Measurements from ENCODE around the gene C18orf63. TPM values are rescaled to one million over a fixed set of nuclear protein-coding genes. Genes with fewer than 3 reads are reported as not detected.

The C18orf63 gene
- total RNA-seq, 1 donor from 2014 or later: not detected

GRCh38 chr18:74377776-74378175 is 62.1 kb downstream of the C18orf63 start:
- no peak for TF ChIP-seq POLR2AphosphoS5 (IDR thresholded peaks at IDR 0.05; ENCODE audit: insufficient read depth in 1 of 2, low read depth in 1 of 2)
- no peak for TF ChIP-seq CTCF (IDR thresholded peaks at IDR 0.05)
- no peak for TF ChIP-seq POLR2A (IDR thresholded peaks at IDR 0.05)
- Histone ChIP-seq H3K9me3 (no peaks in the 10 kb centered on the region), H3K4me3 (no peak overlapping the region), H3K27me3 (no peaks in the 10 kb centered on the region), H3K36me3 (no peaks in the 10 kb centered on the region), H3K27ac (no peak overlapping the region), H3K4me1 (no peaks in the 10 kb centered on the region)
- DNase-seq (ENCODE audit: extremely low spot score in 2 of 2): no peak
- intact Hi-C loops (cut with DNase I): no loop called here

GRCh38 chr18:74378179-74378682 is 62.6 kb downstream of the C18orf63 start:
- Histone ChIP-seq H3K4me1 (no peaks in the 10 kb centered on the region), H3K27ac (no peak overlapping the region), H3K27me3 (no peaks in the 10 kb centered on the region), H3K36me3 (no peaks in the 10 kb centered on the region), H3K4me3 (no peak overlapping the region), H3K9me3 (no peaks in the 10 kb centered on the region)
- intact Hi-C loops (cut with DNase I): no loop called here
- TF ChIP-seq CTCF (IDR thresholded peaks at IDR 0.05) (no peak), POLR2AphosphoS5 (IDR thresholded peaks at IDR 0.05; ENCODE audit: insufficient read depth in 1 of 2, low read depth in 1 of 2) (no peak), POLR2A (IDR thresholded peaks at IDR 0.05) (no peak)
- DNase-seq (ENCODE audit: extremely low spot score in 2 of 2): peak in 1 of 2 donors; percentile 40

DNA sequence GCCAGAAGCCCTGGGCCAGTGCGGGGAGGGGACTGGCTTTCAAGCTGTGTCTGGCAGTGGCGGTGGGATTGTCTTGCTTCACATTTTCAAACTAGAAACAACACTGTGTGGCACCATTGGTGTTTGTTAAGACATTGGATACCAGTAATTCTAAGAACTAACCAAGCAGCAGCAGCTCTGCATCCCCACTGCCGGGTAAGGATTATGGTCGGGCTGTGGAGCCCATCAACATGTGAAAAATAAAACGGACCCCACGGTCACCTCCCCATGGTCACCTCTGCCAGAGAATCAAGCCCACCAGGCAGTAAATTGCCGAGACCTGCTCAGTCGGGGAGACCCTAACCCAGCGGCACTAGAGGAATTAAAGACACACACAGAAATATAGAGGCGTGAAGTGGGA is 65.3 kb downstream of the C18orf63 start:
- H3K9me3 ChIP-seq: no peaks in the 10 kb centered on the region
- intact Hi-C loops (cut with DNase I): no loop called here
- DNase-seq (ENCODE audit: extremely low spot score in 2 of 2): no peak
- no peaks in the 10 kb centered on the region for H3K36me3 ChIP-seq
- no peaks in the 10 kb centered on the region for H3K4me1 ChIP-seq
- no peak overlapping the region for H3K27ac ChIP-seq
- no peak overlapping the region for H3K4me3 ChIP-seq
- TF ChIP-seq POLR2AphosphoS5 (IDR thresholded peaks at IDR 0.05; ENCODE audit: insufficient read depth in 1 of 2, low read depth in 1 of 2): no peak
- TF ChIP-seq POLR2A (IDR thresholded peaks at IDR 0.05): no peak
- TF ChIP-seq CTCF (IDR thresholded peaks at IDR 0.05): no peak
- no peaks in the 10 kb centered on the region for H3K27me3 ChIP-seq

DNA sequence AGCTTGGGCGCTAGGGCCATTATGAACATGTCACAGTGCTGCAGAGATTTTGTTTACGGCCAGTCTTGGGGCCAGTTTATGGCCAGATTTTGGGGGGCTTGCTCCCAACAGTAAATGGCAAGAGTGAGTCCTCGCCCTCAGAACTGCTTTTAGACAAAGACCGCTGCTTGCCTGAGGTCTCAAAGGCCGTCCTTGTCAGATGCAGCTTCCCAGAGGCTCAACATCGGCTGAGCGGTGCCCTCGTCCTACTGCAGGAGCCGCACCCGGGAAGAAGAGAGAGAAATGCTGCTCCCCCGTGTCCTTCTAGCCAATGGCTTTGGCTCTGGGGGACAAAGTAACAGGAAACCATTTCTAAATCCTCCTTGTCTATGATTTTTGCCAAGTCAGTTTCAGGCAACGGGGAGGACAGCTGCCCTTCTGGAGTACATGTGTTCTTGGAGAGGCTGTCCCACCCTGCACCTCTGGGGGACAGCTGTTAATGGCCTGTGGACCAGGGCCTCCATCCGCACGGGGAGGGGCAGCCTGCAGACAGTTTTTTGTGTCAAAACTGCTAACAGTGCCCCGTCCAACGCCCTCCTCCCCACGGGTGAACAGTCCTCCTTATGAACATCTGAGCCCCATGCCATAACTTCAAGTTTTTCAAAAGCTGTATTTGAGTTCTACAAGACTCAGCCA is 66.1 kb downstream of the C18orf63 start:
- TF ChIP-seq CTCF (IDR thresholded peaks at IDR 0.05) (no peak), POLR2A (IDR thresholded peaks at IDR 0.05) (no peak), POLR2AphosphoS5 (IDR thresholded peaks at IDR 0.05; ENCODE audit: insufficient read depth in 1 of 2, low read depth in 1 of 2) (no peak)
- DNase-seq (ENCODE audit: extremely low spot score in 2 of 2): no peak
- Histone ChIP-seq H3K27me3 (no peaks in the 10 kb centered on the region), H3K9me3 (no peaks in the 10 kb centered on the region), H3K4me1 (peaks cover 2% of the 10 kb centered on the region), H3K27ac (no peak overlapping the region), H3K36me3 (no peaks in the 10 kb centered on the region), H3K4me3 (no peak overlapping the region)
- intact Hi-C loops (cut with DNase I): no loop called here

- H3K36me3 ChIP-seq: no peaks in the 10 kb centered on the region
- TF ChIP-seq CTCF (IDR thresholded peaks at IDR 0.05): no peak
- no peak for TF ChIP-seq POLR2AphosphoS5 (IDR thresholded peaks at IDR 0.05; ENCODE audit: insufficient read depth in 1 of 2, low read depth in 1 of 2)
- no peak for TF ChIP-seq POLR2A (IDR thresholded peaks at IDR 0.05)
- no peak overlapping the region for H3K27ac ChIP-seq
- intact Hi-C loops (cut with DNase I): no loop called here
- no peaks in the 10 kb centered on the region for H3K9me3 ChIP-seq
- DNase-seq (ENCODE audit: extremely low spot score in 2 of 2): peak in 1 of 2 donors; percentile 77
- peaks cover 9% of the 10 kb centered on the region for H3K4me1 ChIP-seq
- H3K4me3 ChIP-seq: no peak overlapping the region
- H3K27me3 ChIP-seq: no peaks in the 10 kb centered on the region
These were observed 66.9 kb downstream of the C18orf63 start for GRCh38 chr18:74382481-74383017.

Data from vagina (tissue), 2 donors.